GM21447 (cell line): ENCODE results near the gene CNTN4.
"Not testable (repeated sequence)": the region's sequence is repeated elsewhere in the genome, so short reads cannot be mapped to it uniquely, and the experiment has no call there.

Experiments used
- ATAC-seq: cut with Tn5 transposase; IDR thresholded peaks from one replicate; pipeline ENCODE4 v1.9.1; 2021; ENCODE audit not compliant: unreplicated experiment

CNTN4 gene

DNA sequence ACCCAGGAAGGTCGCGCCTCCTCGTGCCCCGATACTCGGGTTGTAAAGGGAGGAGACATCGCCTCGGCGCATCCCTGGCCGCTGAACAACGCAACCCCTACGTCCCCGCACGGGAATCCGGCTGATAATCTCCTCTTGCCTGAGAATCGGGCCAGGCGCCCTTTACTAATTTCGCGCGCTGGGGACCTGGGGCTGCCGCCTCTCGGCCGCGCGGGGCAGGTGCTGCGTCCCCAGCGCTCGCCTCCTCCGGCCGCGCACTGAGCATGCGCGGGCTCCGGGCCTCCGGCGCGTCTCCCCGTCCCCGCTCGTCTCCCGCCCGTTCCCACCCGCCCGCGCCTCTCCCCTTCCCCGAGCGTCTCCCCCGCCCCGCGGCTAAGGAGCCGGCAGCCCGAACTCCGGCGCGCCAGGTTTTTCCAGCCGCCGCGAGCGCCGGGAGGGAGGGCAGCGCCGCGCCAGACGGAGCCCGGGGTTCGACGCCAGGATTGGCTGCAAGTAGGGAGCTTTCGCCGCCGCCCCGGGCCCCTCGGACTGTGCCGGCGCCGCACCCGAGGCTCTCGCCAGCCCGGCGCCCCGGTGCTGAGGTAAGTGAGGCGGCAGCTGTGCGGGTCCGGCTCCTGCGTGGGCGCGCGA, at the start of gene CNTN4:
Gene CNTN4 (plus strand): TSS at position 469 of the 630 bp plus-strand sequence.
- ATAC-seq: no peak

DNA sequence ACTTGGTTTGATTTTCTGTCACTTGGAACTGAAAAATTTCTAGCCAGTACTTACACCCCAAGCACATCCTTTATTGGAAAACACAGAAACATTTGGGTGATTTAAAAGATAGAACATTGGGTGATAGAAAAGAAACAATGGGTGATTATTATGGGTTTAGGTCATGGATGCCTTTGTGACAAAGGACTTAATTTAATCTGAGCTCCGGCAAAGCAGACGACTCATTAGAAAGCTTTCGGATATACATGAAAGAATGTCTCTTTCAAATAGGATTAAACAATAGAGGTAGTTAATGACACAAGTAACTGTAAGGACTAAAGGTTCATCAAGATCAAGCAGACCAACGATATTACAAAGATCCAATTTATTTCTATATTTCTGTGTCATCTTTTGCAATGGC, 37.3 kb upstream of the CNTN4 start:
- ATAC-seq: no peak

- no peak for ATAC-seq
Observed at GRCh38 chr3:2071531-2071930, 27.1 kb upstream of the CNTN4 start.

DNA sequence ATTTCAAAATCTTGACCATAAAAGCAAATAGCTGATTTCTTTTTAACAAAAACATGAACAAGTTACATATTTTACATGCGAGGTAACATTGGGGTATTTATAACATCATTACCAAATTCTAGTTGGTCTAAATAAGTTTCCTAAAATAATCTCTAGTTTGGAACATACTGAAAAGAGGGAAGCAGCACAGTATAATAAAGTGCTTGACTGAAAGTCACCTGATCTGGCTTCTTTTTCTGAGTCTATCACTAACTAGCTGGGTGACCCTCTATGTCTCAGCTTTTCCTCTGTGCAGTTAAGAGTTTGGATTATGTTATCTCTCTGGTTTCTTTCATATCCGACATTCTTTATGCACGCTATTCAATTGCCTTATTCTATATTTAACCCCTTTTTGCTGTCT, 19.8 kb upstream of the CNTN4 start:
- ATAC-seq: no peak

GRCh38 chr3:2082871-2083480, 15.7 kb upstream of the CNTN4 start:
- ATAC-seq: no peak

GRCh38 chr3:2083558-2083957, 15.1 kb upstream of the CNTN4 start:
- ATAC-seq: not testable (repeated sequence)

DNA sequence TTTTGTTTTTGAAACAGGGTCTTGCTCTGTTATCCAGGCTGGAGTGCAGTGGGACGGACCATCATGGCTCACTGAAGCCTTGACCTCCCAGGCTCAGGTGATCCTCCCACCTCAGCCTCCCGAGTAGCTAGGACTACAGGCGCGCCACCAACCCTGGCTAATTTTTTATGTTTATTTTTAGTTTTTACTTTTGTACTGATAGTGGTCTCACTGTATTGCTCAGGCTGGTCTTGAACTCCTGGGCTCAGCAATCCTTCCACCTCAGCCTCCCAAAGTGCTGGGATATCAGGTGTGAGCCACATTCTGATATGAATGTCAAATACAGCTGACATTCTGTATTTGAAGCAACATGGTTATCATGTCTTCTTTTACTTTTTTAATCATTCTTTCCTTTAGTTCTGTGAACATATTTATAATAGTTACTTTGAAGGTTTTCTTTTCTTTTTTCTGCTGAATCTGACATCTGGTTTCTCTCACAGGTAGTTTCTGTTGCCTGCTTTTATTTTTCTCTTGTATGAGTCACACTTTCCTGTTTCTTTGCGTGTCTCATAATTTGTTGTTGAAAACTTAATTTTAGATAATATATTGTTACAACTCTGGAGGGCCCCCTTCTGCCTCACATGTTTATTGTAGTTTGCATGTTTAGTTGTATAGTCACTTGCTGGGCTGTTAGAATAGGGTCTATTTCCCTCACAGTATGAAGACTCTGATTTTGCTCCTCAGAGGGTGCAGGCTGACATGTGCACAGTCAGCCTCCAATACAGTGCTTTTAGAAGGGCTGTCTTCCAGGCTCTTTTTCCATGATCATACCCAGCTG, 8.4 kb upstream of the CNTN4 start:
- ATAC-seq: no peak

- no peak for ATAC-seq
Observed at GRCh38 chr3:2092758-2093157, 5.9 kb upstream of the CNTN4 start.

DNA sequence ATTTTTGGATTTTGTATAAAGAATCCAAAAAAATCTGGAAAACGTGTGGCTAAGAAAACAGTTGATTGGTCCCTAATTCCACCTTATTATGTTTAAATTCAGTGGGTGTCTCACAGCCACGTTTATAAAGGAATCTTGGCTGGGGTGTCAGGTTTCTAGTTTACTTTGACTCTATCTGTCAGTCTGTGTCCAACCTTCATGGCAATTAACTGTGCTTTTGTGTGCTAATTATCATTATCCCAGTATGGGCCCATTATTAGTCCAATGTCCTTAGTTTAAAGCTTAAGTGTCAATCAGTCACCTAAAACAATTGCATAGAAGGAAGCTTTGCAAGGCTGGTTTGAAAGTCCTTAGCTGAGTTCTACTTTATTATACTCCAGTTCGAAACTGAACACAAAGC, 3.7 kb upstream of the CNTN4 start:
- no peak for ATAC-seq

DNA sequence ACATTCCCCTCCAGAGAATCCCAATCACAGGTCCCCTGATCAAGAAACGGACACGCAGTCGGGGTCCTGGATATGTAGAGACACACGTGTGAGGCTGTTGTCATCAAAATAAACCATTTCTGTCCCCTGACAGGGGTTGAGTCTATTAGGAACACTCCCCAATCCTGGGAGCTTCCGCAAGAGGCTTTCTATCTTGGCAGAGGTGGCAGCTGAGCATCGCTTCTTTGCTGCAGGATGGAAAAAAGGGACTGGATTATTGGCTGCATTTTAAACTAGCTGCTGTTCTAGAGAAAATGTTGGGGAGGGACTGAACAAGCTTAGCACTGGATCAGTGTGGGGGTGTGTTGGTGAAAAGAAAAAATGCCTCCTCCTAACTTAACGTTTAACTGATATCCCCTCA, 2.5 kb upstream of the CNTN4 start:
- no peak for ATAC-seq

GRCh38 chr3:2097641-2098191, 950 bp upstream of the CNTN4 start:
- no peak for ATAC-seq

DNA sequence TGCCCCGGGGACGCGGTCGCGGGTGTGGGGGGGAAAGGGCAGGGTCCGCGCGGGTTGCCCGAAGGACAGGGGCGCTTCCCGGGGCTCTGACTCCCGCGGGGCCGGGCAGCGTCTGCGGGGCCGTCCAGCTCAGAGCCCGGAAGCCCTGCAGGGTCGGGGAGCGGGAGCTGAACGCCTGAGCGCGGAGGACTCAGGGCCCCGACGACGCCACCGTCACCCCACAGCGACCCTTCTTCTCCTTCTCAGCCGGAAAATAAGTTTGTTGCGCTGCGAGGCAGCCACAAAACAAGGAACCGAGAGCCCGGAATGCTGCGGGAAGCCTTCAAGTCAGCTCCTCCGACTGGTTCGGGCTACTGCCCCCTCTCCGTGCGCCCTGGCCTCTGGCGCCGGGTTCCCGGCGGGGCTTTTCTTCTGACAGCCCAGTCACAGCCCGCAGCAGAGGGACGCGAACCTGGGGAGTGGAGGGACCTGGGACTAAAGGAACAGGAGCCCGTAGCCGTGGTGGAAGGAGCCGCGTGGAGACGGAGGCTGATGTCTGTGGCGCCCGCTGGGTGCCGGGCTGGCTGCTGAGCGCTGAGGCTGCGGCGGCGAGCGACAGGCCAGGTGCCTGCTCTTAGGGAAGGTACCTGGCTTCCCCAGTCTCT, 484 bp downstream of the CNTN4 start:
- no peak for ATAC-seq

DNA sequence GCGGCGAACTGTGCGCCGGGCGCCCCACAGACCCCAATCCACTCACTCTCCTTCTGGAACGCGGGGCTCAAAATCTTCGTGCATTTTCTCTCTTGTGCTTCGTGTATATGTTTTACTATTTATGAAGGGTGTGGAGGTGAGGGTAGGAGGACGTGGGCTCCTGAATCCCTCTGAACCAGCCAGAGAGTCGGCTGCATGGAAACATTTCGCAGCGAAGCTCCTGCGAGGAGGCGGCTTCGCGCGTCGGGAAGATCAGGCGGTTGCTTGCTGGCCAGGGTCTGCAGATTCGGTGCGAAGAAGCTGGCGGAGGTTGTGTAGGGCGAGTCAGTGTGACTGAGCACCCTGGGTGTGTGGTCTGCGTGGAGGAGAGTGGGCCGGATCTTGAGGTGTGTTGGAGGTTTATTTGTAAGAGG, 1.1 kb downstream of the CNTN4 start:
- no peak for ATAC-seq

- ATAC-seq: no peak
Observed at GRCh38 chr3:2106438-2106837, 7.8 kb downstream of the CNTN4 start.

GRCh38 chr3:2110597-2111117, 12.0 kb downstream of the CNTN4 start:
- ATAC-seq: no peak

GRCh38 chr3:2114617-2115275, 16.1 kb downstream of the CNTN4 start:
- no peak for ATAC-seq

- ATAC-seq: no peak
Observed at GRCh38 chr3:2130726-2131125, 32.1 kb downstream of the CNTN4 start.

GRCh38 chr3:2133146-2133545, 34.5 kb downstream of the CNTN4 start:
- no peak for ATAC-seq

- no peak for ATAC-seq
Observed at GRCh38 chr3:2137651-2138050, 39.0 kb downstream of the CNTN4 start.

- ATAC-seq: no peak
Observed at GRCh38 chr3:2141482-2141881, 42.8 kb downstream of the CNTN4 start.
